ENCODE results near the gene CFAP74. TPM values are rescaled to one million over a fixed set of nuclear protein-coding genes. Genes with fewer than 3 reads are reported as not detected.

Gene CFAP74
- total RNA-seq, 1 experiment from 2014 or later = 0.28 TPM

DNA sequence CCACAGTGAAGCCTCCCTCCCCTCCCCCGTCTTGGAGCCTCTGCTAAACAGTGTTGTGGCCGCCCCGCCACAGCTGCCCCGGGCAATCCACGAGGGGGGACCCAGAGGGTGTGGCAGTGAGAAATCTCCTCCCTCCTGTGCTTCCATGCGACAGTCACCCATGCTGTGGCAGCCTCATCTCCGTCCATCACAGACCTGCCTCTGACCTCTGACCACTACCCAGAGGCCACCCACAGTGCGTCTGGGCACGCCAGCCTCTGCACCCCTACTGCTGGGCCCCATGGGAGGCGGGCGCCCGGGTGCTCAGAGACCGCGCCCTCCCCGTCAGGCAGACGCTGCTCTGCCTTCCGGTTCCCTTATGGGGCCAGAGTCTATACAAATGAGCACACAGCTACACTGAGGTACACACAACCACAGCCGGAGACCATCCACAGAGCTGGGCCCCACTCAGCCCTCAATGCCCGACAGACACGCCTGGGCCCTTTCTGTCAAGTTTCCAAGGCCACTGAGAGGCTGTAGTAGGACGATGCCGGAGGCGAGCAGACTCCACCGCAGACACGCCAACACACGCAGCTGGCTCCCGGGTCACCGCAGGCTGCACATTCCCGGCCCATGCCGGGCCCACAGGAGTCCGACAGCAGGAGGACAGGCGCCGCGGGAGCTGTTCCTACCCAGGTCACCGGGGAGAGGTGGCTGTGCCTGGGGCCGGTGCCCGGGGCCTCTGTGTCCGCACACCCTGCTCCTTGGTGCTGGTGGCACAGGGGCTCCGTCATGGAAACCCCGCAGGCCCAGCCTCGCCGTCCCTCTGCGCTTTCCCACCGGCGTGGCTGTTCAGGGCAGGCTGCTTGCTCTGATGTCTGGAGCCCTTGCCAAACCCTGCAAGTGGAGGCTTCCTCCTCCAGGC is 60.6 kb downstream of the CFAP74 start:
- no peak overlapping the region for H4K5ac ChIP-seq (ENCODE audit: insufficient read length, low read depth, low read length)
- no peak overlapping the region for H3K4me3 Mint-ChIP-seq
- H3K4ac ChIP-seq (ENCODE audit: low read depth, low read length) = no peak overlapping the region
- H3K4me1 ChIP-seq (ENCODE audit: insufficient read depth, low read length) = no peaks in the 10 kb centered on the region
- H3K9me3 ChIP-seq (ENCODE audit: control insufficient read depth, low read depth, low read length) = no peaks in the 10 kb centered on the region
- H2BK120ac ChIP-seq (ENCODE audit: low read depth, low read length, poor library complexity, severe bottlenecking) = no peak overlapping the region
- H3K9me3 Mint-ChIP-seq = peaks cover 0 to 2% of the 10 kb centered on the region in 2 experiments; a peak in 1 of 5 replicates
- H3K4me1 Mint-ChIP-seq = peaks cover 4 to 6% of the 10 kb centered on the region in 2 experiments; a peak in 3 of 4 replicates
- H2BK15ac ChIP-seq (ENCODE audit: low read depth, low read length) = no peak overlapping the region
- H3K27me3 Mint-ChIP-seq (ENCODE audit: low read depth) = peaks cover 2% of the 10 kb centered on the region
- no peaks in the 10 kb centered on the region for H3K79me2 ChIP-seq (ENCODE audit: insufficient read depth, low read length)
- H3K23ac ChIP-seq (ENCODE audit: insufficient read length, low read depth, low read length) = no peak overlapping the region
- no peaks in the 10 kb centered on the region for H3K23me2 ChIP-seq (ENCODE audit: insufficient read length, low read depth, low read length, poor library complexity, severe bottlenecking)
- no peak overlapping the region for H2BK20ac ChIP-seq (ENCODE audit: low read depth, low read length, poor library complexity, severe bottlenecking)
- H3K18ac ChIP-seq (ENCODE audit: insufficient read length, low read depth, low read length) = no peak overlapping the region
- no CpG with 5 or more reads among the region's 45 CpGs for WGBS (ENCODE audit: extremely low coverage, insufficient read length, low lambda C conversion rate)
- no peaks in the 10 kb centered on the region for H3K79me1 ChIP-seq (ENCODE audit: insufficient read depth, low read depth, low read length, poor library complexity, severe bottlenecking)
- H4K8ac ChIP-seq (replicated peaks; ENCODE audit: insufficient read length, low read depth, low read length) = no peak overlapping the region
- H4K91ac ChIP-seq (ENCODE audit: insufficient read length, low read depth, low read length) = no peak overlapping the region
- no peak overlapping the region for H3K14ac ChIP-seq (ENCODE audit: insufficient read depth, low read length)
- no peak overlapping the region for H3T11ph ChIP-seq (ENCODE audit: low read length)
- no peak overlapping the region for H2AK5ac ChIP-seq (ENCODE audit: insufficient read length, low read length)
- H2AFZ ChIP-seq (ENCODE audit: low read length) = no peak overlapping the region
- no peak overlapping the region for H3K56ac ChIP-seq (ENCODE audit: insufficient read length, low read depth, low read length)
- H3K4me2 ChIP-seq (ENCODE audit: insufficient read depth, insufficient read length, low read length) = no peak overlapping the region
- H3K9ac ChIP-seq (ENCODE audit: extremely low read depth, insufficient read length, low read length) = no peak overlapping the region
- no peak overlapping the region for H3K27ac Mint-ChIP-seq
- no peaks in the 10 kb centered on the region for H3K36me3 Mint-ChIP-seq (ENCODE audit: insufficient read depth in 1 of 3, low read depth in 3 of 3)
- H3K27me3 ChIP-seq (ENCODE audit: insufficient read depth, low read length) = no peaks in the 10 kb centered on the region
- H4K20me1 ChIP-seq (ENCODE audit: control insufficient read depth, insufficient read depth, insufficient read length) = peaks cover 3% of the 10 kb centered on the region
- no peak overlapping the region for H2BK5ac ChIP-seq (ENCODE audit: insufficient read length, low read length)
- no peak overlapping the region for H2BK12ac ChIP-seq (ENCODE audit: insufficient read length, low read depth, low read length)
- DNase-seq = no peak
- TF ChIP-seq, protein P1, sequence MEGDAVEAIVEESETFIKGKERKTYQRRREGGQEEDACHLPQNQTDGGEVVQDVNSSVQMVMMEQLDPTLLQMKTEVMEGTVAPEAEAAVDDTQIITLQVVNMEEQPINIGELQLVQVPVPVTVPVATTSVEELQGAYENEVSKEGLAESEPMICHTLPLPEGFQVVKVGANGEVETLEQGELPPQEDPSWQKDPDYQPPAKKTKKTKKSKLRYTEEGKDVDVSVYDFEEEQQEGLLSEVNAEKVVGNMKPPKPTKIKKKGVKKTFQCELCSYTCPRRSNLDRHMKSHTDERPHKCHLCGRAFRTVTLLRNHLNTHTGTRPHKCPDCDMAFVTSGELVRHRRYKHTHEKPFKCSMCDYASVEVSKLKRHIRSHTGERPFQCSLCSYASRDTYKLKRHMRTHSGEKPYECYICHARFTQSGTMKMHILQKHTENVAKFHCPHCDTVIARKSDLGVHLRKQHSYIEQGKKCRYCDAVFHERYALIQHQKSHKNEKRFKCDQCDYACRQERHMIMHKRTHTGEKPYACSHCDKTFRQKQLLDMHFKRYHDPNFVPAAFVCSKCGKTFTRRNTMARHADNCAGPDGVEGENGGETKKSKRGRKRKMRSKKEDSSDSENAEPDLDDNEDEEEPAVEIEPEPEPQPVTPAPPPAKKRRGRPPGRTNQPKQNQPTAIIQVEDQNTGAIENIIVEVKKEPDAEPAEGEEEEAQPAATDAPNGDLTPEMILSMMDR (conservative IDR thresholded peaks at IDR 0.05) = no peak
- H3K27ac ChIP-seq (ENCODE audit: insufficient read length, low read depth, low read length) = no peak overlapping the region
